Measurements from ENCODE around the gene FAM163B.

Gene FAM163B

DNA sequence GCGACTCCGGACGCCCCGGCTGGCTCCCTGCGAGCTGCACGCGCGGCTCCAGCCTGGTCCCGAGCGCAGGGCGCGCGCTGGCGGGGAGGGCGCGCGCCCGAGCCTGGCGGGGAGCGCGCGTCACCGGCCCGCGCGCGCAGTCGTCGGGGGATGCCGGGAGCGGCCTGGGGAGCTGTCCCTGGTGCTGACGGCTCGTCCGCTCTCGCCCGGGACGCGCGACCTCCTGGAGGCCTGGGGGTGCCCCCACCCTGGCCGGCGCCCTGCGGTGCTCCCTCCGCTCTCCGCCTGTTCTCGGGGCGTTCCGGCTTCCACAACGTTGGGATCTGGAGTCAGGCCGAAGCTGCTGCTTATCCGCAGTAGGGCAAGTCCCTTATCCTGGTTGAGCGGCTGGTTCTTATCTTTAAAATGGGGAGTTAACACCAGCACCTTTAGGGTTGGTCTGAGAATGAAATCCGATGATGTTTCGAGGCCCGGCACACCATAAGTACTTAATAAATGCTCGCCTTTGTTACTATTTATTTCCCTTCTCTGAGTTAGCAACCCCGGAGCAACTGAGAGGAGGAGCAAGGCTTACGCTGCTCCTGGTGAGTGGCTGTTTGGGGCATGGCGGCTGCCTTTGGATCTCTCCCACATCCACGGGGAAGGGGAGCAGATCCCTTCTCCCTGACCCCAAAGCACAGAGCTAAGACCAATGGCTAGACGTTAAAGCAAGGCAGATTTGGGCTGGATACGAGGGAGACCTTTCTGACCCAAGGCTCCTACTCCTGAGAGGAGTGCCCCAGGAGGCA is at the start of gene FAM163B:
Gene FAM163B (minus strand): TSS at position 79 of the 788 bp plus-strand sequence. CDS start 29,166 bp downstream, outside the sequence.
- TF ChIP-seq, protein P1, sequence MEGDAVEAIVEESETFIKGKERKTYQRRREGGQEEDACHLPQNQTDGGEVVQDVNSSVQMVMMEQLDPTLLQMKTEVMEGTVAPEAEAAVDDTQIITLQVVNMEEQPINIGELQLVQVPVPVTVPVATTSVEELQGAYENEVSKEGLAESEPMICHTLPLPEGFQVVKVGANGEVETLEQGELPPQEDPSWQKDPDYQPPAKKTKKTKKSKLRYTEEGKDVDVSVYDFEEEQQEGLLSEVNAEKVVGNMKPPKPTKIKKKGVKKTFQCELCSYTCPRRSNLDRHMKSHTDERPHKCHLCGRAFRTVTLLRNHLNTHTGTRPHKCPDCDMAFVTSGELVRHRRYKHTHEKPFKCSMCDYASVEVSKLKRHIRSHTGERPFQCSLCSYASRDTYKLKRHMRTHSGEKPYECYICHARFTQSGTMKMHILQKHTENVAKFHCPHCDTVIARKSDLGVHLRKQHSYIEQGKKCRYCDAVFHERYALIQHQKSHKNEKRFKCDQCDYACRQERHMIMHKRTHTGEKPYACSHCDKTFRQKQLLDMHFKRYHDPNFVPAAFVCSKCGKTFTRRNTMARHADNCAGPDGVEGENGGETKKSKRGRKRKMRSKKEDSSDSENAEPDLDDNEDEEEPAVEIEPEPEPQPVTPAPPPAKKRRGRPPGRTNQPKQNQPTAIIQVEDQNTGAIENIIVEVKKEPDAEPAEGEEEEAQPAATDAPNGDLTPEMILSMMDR (IDR thresholded peaks at IDR 0.05; ENCODE audit: low read depth, low read length) = no peak
- DNase-seq (ENCODE audit: extremely low read depth, low read depth) = no peak

GRCh38 chr9:133657120-133657661 is 48.0 kb upstream of the FAM163B start:
- TF ChIP-seq, protein P1 (IDR thresholded peaks at IDR 0.05; ENCODE audit: low read depth, low read length) = no peak
- no peak for DNase-seq (ENCODE audit: extremely low read depth, low read depth)

DNA sequence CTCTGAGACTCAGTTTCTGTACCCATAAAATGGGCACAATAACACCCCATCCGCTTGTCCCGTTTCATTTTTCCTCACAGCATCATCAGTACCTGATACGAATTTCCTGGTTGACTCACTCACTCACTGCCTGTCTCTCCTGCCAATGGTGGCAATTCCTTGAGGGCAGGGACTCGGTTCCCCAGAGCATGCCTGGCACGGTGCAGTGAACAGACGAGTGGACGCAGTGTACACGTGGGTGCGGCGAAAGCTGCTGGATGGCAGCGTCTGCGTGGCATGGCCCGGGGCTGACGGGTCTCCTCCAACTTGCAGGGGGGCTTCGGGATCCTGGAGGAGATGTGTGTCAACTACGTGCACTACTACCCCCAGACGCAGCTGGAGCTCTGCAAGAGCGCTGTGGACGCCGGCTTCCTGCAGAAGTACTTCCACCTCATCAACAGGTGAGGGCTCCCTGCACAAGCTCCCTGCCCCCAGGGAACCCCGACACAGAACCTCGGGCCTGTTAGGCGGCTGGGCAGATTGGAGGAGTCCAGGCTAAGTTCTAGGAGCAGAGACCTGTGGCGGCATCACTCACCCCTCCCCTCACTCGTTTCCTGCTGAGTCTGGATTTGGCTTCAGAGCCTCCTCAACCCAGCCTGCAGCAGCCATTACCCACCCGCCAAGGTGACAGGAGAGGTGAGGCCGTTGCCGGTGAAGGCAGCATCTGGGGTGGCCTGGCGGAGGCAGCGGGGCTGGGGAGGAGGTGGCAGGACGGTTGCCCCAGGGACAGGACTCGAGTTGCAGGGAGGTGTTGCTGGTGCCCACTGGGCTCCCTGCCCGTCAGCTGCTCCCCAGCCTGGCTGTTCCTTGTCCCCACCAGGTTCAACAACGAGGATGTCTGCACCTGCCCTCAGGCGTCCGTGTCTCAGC is 47.3 kb upstream of the FAM163B start:
- DNase-seq (ENCODE audit: extremely low read depth, low read depth) = no peak
- TF ChIP-seq, protein P1 (IDR thresholded peaks at IDR 0.05; ENCODE audit: low read depth, low read length) = no peak

GRCh38 chr9:133655701-133656100 is 46.5 kb upstream of the FAM163B start:
- no peak for DNase-seq (ENCODE audit: extremely low read depth, low read depth)
- TF ChIP-seq, protein P1 (IDR thresholded peaks at IDR 0.05; ENCODE audit: low read depth, low read length) = no peak

GRCh38 chr9:133654736-133655657 is 45.8 kb upstream of the FAM163B start:
- no peak for DNase-seq (ENCODE audit: extremely low read depth, low read depth)
- TF ChIP-seq, protein P1 (IDR thresholded peaks at IDR 0.05; ENCODE audit: low read depth, low read length) = no peak

DNA sequence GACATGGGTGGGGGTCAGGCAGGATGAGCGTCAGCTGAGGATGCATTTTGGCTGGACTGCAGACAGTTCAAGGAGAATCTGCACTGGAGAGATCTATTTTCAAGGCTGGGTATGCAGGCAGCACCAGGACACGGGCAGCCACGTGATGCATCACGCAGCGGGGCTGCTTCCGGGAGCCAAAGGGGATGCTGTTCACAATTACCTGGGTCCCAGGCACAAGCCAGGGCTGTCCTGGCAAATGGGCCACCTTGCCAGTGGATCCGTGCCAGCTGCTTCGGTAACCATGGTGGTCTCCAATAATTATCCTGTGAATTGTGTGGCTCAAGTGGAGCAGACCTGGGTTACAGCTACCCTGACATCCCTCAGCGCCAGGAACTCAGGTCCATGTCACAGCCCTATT is 44.4 kb upstream of the FAM163B start:
- TF ChIP-seq, protein P1 (IDR thresholded peaks at IDR 0.05; ENCODE audit: low read depth, low read length) = no peak
- no peak for DNase-seq (ENCODE audit: extremely low read depth, low read depth)
